PC-9 (cell line): ENCODE results near the gene ITGA6. TPM values are rescaled to one million over a fixed set of nuclear protein-coding genes. Genes with fewer than 3 reads are reported as not detected.

Source experiments
- BruUV-seq: library from RNA; stranded (reverse); fragments of 400-500 nt; replicated peaks from 2 replicates; lab custom pipeline; 2021; lab: Mats Ljungman, UMichigan
- CTCF ChIA-PET: fragments of 300-600 bp; sonication (Branson Sonifier 250); formaldehyde crosslinking; loops from one replicate; lab custom pipeline; 2022; ENCODE audit warnings: antibody characterized with exemption; lab: Charles Lee
- POLR2A ChIA-PET: fragments of 300-600 bp; sonication (Branson Sonifier 250); formaldehyde crosslinking; loops from one replicate; lab custom pipeline; 2022; ENCODE audit warnings: antibody characterized with exemption; ENCODE audit not compliant: unreplicated experiment; lab: Charles Lee
- DNase-seq, 2 experiments: peaks; one replicate each; pipeline versions ENCODE4 v3.0.0 to v3.0.0-alpha.2; 2015 to 2022; ENCODE audit warnings: mixed read lengths in 1 of 2
- H2AFZ ChIP-seq: fragments of 200-600 bp; sonication (generic); 2 replicates; pipeline ENCODE4 v1.8.1; 2017; ENCODE audit warnings: antibody characterized with exemption
- H3F3A ChIP-seq: fragments of 200-600 bp; sonication (generic); 2 replicates; pipeline ENCODE4 v1.8.1; 2017; ENCODE audit warnings: antibody characterized with exemption, mild to moderate bottlenecking, low read depth; ENCODE audit not compliant: insufficient read depth
- H3K27ac ChIP-seq: fragments of 200-600 bp; sonication (generic); 2 replicates; pipeline ENCODE4 v1.6.1; 2016; ENCODE audit warnings: mixed run types
- H3K27me3 ChIP-seq: fragments of 200-600 bp; sonication (generic); 2 replicates; pipeline ENCODE4 v1.6.1; 2016; ENCODE audit warnings: low read depth, mixed run types; ENCODE audit not compliant: insufficient read depth
- H3K36me3 ChIP-seq: fragments of 200-600 bp; sonication (generic); 2 replicates; pipeline ENCODE4 v1.6.1; 2016; ENCODE audit warnings: low read depth, mixed run types
- H3K4me1 ChIP-seq: fragments of 200-600 bp; sonication (generic); replicated peaks from 2 replicates; pipeline ENCODE4 v1.6.1; 2016; ENCODE audit warnings: mixed run types; ENCODE audit not compliant: insufficient read depth
- H3K4me2 ChIP-seq: fragments of 200-600 bp; sonication (generic); 2 replicates; pipeline ENCODE4 v1.6.1; 2017; ENCODE audit warnings: mixed run types
- H3K4me3 ChIP-seq: fragments of 200-600 bp; sonication (generic); 2 replicates; pipeline ENCODE4 v1.6.1; 2016; ENCODE audit warnings: mixed run types
- H3K79me2 ChIP-seq: fragments of 200-600 bp; sonication (generic); 2 replicates; pipeline ENCODE4 v1.6.1; 2017; ENCODE audit warnings: low read depth, mixed run types
- H3K9me2 ChIP-seq: fragments of 200-600 bp; sonication (generic); 2 replicates; pipeline ENCODE4 v1.8.1; 2017; ENCODE audit warnings: mild to moderate bottlenecking; ENCODE audit not compliant: insufficient read depth
- H3K9me3 ChIP-seq: fragments of 200-600 bp; sonication (generic); 2 replicates; pipeline ENCODE4 v1.8.1; 2016; ENCODE audit warnings: low read depth; ENCODE audit not compliant: insufficient read depth
- H4K20me1 ChIP-seq: fragments of 200-600 bp; sonication (generic); 2 replicates; pipeline ENCODE4 v1.8.1; 2017; ENCODE audit not compliant: insufficient read depth
- CTCF ChIP-seq: fragments of 200-600 bp; sonication (generic); conservative IDR thresholded peaks from 2 replicates; pipeline ENCODE4 v1.6.1; 2017; ENCODE audit warnings: mixed run types, antibody characterized with exemption, mild to moderate bottlenecking, moderate library complexity
- EZH2 ChIP-seq: fragments of 200-600 bp; sonication (generic); IDR thresholded peaks from 2 replicates; pipeline ENCODE4 v1.8.0; 2017; ENCODE audit warnings: antibody characterized with exemption, low read depth
- intact Hi-C: fragments of 100-400 bp; cut with micrococcal nuclease; formaldehyde crosslinking; loops from one replicate; pipeline ENCODE4 v1.10.0; 2022; ENCODE audit not compliant: unreplicated experiment
- total RNA-seq: library from RNA; stranded (reverse); gene quantifications from 2 replicates; pipeline ENCODE4 v1.2.3, GENCODE V29; 2021

The ITGA6 gene
- total RNA-seq, 1 experiment from 2014 or later: 213 TPM

GRCh38 chr2:172412984-172413492 is 14.3 kb upstream of the ITGA6 start:
- Histone ChIP-seq H3F3A (peaks cover 7% of the 10 kb centered on the region; the same call in 1 of the 2 replicates), H3K27ac (no peak overlapping the region), H3K36me3 (no peaks in the 10 kb centered on the region), H3K4me3 (no peak overlapping the region), H3K4me1 (peaks cover 15% of the 10 kb centered on the region), H4K20me1 (no peaks in the 10 kb centered on the region), H3K27me3 (no peaks in the 10 kb centered on the region), H3K79me2 (no peaks in the 10 kb centered on the region), H2AFZ (no peak overlapping the region), H3K9me2 (no peaks in the 10 kb centered on the region), H3K4me2 (no peak overlapping the region), H3K9me3 (0 out of 2 replicates have a peak, but pooled peaks cover 4% of the 10 kb centered on the region)
- intact Hi-C loops: no loop called here
- TF ChIP-seq EZH2 (no peak), CTCF (no peak)
- ChIA-PET CTCF (no interaction called here), POLR2A (interaction anchor here (0.6 kb wide), 1 partner anchor 48 kb away, joined by 5 read pairs; no protein-coding TSS in a partner anchor)
- BruUV-seq: no TSS peak
- DNase-seq: no peak

DNA sequence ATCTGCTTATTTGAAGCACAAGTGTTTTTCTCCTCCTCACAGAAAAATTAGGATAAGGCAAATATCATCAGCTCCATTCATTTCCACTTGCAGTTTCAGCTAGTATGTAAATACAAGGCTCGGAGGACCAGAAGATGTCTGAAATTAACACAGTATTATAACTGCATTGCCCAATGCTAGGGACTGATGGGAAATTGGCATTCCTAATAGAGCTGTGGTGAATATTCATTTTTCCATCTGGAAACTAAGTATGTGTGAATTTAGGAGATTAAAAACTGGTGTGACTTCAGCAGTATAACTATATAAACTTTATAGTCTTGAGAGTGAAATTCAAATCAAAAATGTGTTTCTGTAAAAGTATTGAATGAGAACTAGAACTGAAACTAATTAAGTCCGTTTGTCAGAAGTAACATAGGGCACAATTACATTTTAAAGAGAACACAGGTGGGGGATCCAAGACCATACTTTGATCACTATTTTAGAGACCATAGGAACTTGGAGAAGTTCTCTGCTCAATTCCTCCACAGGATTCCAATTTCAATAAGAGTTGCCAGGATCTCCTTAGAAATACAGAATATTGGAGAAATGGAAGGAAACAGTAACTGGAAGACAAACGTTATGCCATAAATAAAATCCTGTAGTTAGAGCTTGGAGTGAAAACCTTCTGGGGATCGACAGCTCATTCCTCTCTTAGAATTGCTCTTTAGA is 12.1 kb upstream of the ITGA6 start:
- H3K4me1 ChIP-seq: no peaks in the 10 kb centered on the region
- no peak for DNase-seq
- no peaks in the 10 kb centered on the region for H3K27me3 ChIP-seq
- no TSS peak for BruUV-seq
- ChIA-PET CTCF (no interaction called here), POLR2A (no interaction called here)
- H2AFZ ChIP-seq: no peak overlapping the region; the same call in 1 of the 2 replicates
- no peaks in the 10 kb centered on the region for H3K9me2 ChIP-seq
- no peak overlapping the region for H3K27ac ChIP-seq
- no peak for TF ChIP-seq CTCF
- TF ChIP-seq EZH2: no peak
- intact Hi-C loops: no loop called here
- H3K4me3 ChIP-seq: no peak overlapping the region
- H4K20me1 ChIP-seq: no peaks in the 10 kb centered on the region
- H3K36me3 ChIP-seq: no peaks in the 10 kb centered on the region
- 0 out of 2 replicates have a peak, but pooled peaks cover 5% of the 10 kb centered on the region for H3K9me3 ChIP-seq
- no peaks in the 10 kb centered on the region for H3K79me2 ChIP-seq
- no peak overlapping the region for H3K4me2 ChIP-seq
- no peaks in the 10 kb centered on the region for H3F3A ChIP-seq

GRCh38 chr2:172415865-172416183 is 11.6 kb upstream of the ITGA6 start:
- no peak overlapping the region for H3K4me3 ChIP-seq
- no peak overlapping the region for H3K4me2 ChIP-seq
- CTCF ChIA-PET: interaction anchor here (0.6 kb wide), 1 partner anchor 27 kb away, joined by 3 read pairs; no protein-coding TSS in a partner anchor
- DNase-seq: no peak
- POLR2A ChIA-PET: no interaction called here
- intact Hi-C loops: no loop called here
- H3K9me2 ChIP-seq: no peaks in the 10 kb centered on the region
- no peaks in the 10 kb centered on the region for H3K27me3 ChIP-seq
- BruUV-seq: no TSS peak
- H3K27ac ChIP-seq: no peak overlapping the region
- no peaks in the 10 kb centered on the region for H3K4me1 ChIP-seq
- no peaks in the 10 kb centered on the region for H3K36me3 ChIP-seq
- TF ChIP-seq EZH2: no peak
- TF ChIP-seq CTCF: no peak
- no peaks in the 10 kb centered on the region for H3K79me2 ChIP-seq
- H3F3A ChIP-seq: no peaks in the 10 kb centered on the region
- H3K9me3 ChIP-seq: 0 out of 2 replicates have a peak, but pooled peaks cover 5% of the 10 kb centered on the region
- no peak overlapping the region; the same call in 1 of the 2 replicates for H2AFZ ChIP-seq
- no peaks in the 10 kb centered on the region for H4K20me1 ChIP-seq
